Esophagus mucosa (tissue), 1 donor: Measurements from ENCODE around the gene PSRC1. TPM values are rescaled to one million over a fixed set of nuclear protein-coding genes. Genes with fewer than 3 reads are reported as not detected.
"Not testable (repeated sequence)": the region's sequence is repeated elsewhere in the genome, so short reads cannot be mapped to it uniquely, and the experiment has no call there.

ENCODE experiments used
- ATAC-seq: fragments of 200-7000 bp; cut with Tn5 transposase; one replicate; pipeline ENCODE4 v1.9.1; 2020
- total RNA-seq: library from RNA; stranded (reverse); gene quantifications from one replicate; pipeline ENCODE4 v1.2.4, GENCODE V29; 2023
- donor health status: DM: yes; HTN: yes; CAD: no.

Gene PSRC1
- total RNA-seq, 1 donor from 2014 or later = 10.9 TPM

GRCh38 chr1:109295712-109296415, 12.9 kb upstream of the PSRC1 start:
- ATAC-seq = no peak

DNA sequence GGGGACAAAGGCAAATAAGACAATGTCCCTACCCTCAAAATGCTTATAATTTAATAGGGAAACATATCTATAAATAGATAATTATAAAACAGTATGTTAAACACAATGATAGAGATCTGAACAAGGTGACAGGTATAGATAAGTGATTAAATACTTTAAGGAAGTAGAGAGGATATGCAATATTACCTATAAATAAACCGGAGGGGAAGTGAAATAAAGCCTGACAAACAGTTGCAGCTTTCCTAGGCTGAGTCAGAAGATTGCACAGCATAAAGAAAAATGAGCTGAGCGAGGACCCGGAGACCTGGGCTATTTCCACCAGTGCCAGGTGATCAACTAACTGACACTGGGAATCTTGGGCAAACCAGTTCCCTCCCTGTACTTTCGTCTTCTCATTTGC, 11.5 kb upstream of the PSRC1 start:
- no peak for ATAC-seq

GRCh38 chr1:109293026-109293425, 10.1 kb upstream of the PSRC1 start:
- no peak for ATAC-seq

- no peak for ATAC-seq
Observed at GRCh38 chr1:109292364-109292763, 9.4 kb upstream of the PSRC1 start.

DNA sequence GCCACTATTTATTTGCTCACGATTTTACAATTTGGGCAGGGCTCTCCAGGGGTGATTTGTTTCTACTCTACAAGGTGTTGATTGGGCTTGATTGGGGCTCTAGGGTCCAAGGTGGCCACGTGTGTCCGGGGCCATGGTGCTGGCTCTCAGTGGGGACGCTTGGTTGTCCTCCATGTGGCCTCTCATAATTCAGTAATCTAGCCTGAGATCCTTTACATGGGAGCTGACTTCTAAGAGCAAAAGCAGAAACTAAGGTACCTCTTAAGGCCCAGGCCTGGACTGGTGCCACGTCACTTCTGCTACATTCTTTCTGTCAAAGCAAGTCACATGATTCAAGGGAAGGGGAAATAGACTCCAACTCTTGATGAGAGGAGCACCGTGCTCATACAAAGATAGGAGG, 8.1 kb upstream of the PSRC1 start:
- ATAC-seq = no peak

- no peak for ATAC-seq
Observed at GRCh38 chr1:109290137-109290536, 7.2 kb upstream of the PSRC1 start.

DNA sequence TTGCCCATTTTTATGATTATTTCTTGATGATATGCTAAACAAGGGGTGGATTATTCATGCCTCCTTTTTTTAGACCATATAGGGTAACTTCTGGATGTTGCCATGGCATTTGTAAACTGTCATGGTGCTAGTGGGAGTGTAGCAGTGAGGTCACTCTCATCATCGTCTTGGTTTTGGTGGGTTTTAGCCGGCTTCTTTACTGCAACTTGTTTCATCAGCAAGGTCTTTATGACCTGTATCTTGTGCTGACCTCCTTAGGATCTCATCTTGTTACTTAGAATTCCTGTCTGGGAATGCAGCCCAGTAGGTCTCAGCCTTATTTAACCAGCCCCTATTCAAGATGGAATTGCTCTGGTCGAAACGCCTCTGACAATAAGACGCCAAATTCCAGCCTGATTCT, 3.8 kb upstream of the PSRC1 start:
- ATAC-seq = not testable (repeated sequence)

DNA sequence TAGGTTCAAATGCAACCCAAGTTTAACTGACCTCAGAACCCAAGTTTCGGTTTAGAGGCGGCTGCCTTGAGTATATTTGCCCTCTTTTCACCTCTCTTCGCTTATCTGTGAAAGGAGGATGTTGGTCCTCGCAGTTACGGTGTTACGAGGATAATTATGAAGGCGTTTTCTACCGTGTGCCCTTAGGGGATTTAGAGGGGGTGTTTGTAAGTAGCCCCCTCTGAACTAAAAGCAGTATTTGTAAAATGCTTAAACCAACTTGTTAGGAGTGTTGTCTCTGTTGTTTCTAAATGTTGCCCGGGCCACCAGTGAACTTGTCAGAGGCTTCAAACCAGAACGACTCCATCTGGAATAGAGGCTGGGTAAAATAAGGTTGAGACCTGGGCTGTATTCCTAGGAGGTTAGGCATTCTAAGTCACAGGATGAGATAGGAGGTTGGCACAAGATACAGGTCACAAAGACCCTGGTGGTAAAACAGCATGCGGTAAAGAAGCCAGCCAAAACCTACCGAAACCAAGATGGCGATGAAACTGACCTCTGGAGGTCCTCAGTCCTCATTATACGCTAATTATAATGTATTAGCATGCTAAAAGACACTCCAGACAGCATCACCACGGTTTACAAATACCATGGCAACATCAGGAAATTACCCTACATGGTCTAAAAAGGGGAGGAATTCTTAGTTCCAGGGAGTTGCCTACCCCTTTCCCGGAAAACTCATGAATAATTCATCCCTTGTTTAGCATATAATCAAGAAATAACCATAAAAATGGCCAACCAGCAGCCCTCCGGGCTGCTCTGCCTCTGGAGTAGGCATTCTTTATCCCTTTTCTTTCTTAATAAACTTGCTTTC, 1.0 kb upstream of the PSRC1 start:
- no peak for ATAC-seq

DNA sequence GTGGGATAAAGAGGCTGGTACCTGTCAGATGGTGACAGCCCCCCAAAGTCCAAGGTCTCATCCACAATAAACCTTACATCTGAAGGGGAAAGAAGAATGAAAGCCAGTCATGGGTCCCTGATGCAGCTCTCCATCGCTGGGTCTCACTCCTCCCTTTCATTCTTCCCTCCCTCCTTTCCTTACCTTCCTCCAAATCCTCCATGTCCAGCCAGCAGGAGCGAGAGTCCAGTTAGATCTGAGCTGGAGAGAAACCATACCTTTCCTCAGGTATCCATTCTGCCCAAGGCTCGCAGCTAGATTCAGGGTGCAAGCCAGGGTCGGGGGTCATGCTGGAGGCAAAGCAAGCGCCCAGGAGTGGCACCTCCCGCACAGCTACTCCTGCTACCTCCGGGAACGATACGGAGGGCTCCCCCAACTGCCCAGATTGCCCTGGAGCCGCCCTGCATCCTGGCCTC, 421 bp downstream of the PSRC1 start:
- no peak for ATAC-seq

GRCh38 chr1:109281680-109282496, 1.1 kb downstream of the PSRC1 start:
- ATAC-seq = no peak

DNA sequence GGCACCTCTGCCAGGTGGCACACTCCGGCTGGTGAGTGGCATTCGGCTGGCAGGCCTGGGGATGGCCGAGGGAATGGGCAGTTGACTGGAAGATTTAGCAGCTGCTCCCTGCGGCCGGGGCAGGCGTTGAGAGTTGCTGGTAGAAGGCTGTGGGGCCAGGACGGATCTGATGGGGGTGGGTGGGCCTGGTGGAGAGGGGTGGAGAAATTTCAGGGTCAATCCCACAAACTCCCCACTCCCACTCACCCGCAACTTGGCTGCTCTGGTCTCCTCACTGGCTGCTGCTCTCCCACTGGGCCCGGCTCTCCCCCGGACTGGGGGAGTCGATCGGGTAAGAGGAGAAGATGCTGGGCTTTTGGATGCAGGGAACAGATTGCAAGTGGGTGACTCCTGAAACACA, 2.1 kb downstream of the PSRC1 start:
- no peak for ATAC-seq

- ATAC-seq = no peak
Observed at GRCh38 chr1:109279615-109280278, 3.2 kb downstream of the PSRC1 start.

DNA sequence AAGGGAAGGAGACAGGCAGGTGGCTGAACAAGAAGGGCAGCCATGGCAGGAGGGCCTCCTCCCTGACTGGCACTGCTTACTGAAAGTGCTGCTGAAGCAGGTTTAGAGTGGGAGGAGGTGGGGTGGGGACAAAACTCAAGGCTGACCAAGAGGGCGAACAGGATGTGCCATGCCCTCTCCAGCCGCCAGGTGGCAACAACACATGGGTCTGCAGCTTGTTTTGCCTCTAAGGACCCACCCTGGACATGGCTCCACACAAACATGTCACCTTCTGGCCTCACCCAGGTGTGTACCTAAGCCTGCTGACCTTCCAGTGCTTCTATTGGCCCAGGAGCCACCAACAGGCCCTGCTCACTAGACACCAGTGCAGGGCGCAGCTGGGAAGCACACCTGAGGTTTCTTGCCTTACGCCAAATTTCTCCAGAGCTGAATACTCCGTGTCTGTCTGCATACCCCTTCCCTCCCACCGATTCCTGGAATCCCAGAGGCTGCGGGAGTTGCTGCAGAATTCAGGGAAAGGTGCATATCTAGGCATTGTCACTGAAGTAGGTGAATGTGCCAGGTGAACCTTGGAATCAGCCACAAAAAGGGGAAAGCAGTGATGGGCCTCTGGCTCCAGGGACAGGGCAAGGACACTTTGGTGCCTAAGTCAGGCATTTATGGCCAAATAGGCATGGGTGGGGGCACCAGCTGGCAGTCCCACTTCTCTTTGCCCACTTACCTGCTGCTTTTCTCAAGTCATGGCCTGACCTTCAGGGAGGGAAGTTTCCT, 5.3 kb downstream of the PSRC1 start:
- ATAC-seq = peak; percentile 66

DNA sequence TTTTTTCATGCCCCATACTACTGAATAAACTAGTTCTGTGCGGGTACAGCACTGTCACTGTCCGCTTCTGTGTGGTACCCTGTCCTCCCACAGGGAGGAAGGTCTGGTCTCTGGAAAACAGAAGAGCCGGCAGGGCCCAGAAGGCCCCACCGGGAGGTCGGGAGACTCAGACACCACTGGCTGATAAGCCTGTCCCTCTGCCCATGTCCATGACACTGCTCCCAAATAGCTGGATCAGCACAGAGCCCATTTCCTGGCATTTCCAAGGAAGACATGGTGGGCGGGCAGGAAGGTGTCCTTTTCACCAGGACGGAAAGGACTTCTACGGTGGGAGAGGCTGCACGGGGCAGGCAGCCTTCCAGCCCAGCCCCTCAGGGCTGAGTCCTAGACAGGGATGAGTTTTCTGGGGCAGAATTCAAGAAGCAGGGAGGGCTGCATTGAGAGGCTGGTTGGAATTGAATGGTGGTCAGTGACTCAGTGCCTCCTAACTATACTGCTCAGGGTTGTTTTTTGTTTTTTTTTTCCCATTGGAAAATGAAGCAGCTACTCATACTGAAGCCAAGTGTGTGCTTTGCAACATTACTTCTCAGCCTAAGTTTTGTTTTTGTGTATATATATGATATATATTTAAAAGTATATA, 7.1 kb downstream of the PSRC1 start:
- no peak for ATAC-seq

- peak; percentile 84 for ATAC-seq
Observed at GRCh38 chr1:109274533-109275476, 8.1 kb downstream of the PSRC1 start.

GRCh38 chr1:109273570-109274288, 9.2 kb downstream of the PSRC1 start:
- peak; percentile 14 for ATAC-seq

DNA sequence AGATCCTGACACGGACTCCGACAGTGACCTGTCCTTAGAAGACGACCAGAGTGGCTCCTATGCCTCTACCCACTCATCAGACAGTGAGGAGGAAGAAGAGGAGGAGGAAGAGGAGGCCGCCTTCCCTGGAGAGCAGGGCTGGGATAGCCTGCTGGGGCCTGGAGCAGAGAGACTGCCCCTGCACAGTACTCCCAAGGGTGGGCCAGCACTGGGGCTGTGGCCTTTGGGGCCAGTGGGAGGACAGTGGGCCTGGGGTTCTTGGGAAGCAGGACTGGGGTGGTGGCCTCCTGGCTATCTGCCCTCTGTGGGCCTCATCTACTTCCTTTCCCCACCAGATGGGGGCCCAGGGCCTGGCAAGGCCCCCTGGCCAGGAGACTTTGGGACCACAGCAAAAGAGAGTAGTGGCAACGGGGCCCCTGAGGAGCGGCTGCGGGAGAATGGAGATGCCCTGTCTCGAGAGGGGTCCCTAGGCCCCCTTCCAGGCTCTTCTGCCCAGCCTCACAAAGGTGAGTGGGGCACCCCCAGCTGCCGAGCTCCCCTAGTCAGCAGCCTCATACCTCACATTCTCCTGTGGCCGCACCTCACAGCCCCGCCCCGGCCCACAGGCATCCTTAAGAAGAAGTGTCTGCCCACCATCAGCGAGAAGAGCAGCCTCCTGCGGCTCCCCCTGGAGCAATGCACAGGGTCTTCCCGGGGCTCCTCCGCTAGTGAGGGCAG, 10.0 kb downstream of the PSRC1 start:
- peak; percentile 8 for ATAC-seq

- ATAC-seq = no peak
Observed at GRCh38 chr1:109272021-109272799, 10.7 kb downstream of the PSRC1 start.
